Neural cell (in vitro differentiated cells): ENCODE data around the gene FAM124A.

Source experiments
- CTCF ChIP-seq: fragments of 450-650 bp; IDR thresholded peaks from 2 replicates; pipeline ENCODE4 v1.5.1; 2014; ENCODE audit warnings: antibody characterized with exemption, mild to moderate bottlenecking, moderate library complexity; ENCODE audit not compliant: poor library complexity, severe bottlenecking
- EP300 ChIP-seq: fragments of 450-650 bp; conservative IDR thresholded peaks from 2 replicates; pipeline ENCODE4 v1.6.1; 2014; ENCODE audit warnings: antibody characterized with exemption, mild to moderate bottlenecking, moderate library complexity; ENCODE audit not compliant: poor library complexity, severe bottlenecking
- EZH2 ChIP-seq: fragments of 200-600, 300-800 bp; shearing (Covaris generic), sonication (generic); IDR thresholded peaks from 2 replicates; pipeline ENCODE4 v1.6.1; 2014; ENCODE audit warnings: antibody characterized with exemption, low read length, borderline replicate concordance, mild to moderate bottlenecking; ENCODE audit not compliant: insufficient read depth, poor library complexity, severe bottlenecking
- POLR2AphosphoS5 ChIP-seq: IDR thresholded peaks from 2 replicates; pipeline ENCODE4 v1.6.1; 2012
- RAD21 ChIP-seq: fragments of 450-650 bp; conservative IDR thresholded peaks from 2 replicates; pipeline ENCODE4 v1.6.1; 2014; ENCODE audit warnings: antibody characterized with exemption, mild to moderate bottlenecking, moderate library complexity
- SMC3 ChIP-seq: fragments of 450-650 bp; conservative IDR thresholded peaks from 2 replicates; pipeline ENCODE4 v1.6.1; 2014; ENCODE audit warnings: antibody characterized with exemption, mild to moderate bottlenecking, moderate library complexity; ENCODE audit not compliant: poor library complexity
- TAF1 ChIP-seq: IDR thresholded peaks from 2 replicates; pipeline ENCODE4 v1.6.1; 2012; ENCODE audit warnings: low read depth
- TF ChIP-seq, protein P1 (sequence below): IDR thresholded peaks from 2 replicates; pipeline ENCODE4 v1.6.1; 2012; ENCODE audit warnings: borderline replicate concordance

DNA sequence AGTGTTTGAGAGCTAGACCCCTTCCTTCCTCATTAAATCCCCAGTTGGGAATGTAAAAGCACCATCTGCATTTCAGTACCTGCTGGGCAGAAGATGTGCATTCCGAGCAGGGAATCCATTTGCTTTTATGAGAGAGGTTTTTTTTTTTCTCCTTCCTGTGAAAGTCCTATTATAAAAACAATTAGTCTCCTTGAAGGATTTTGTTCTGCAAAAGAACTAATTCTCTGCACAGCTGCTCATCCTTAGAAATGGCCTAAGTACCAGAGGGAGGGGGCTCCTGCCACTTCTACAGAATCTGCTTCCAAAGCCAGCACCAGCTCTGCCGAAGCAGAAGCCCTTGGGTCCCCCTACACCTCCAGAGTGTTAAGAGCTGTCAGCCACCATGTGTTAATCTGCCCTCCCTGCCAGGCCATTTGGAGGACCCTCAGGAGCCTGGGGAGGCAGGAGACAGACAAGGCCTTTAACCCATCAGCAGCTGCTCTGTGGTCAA lies 80.9 kb downstream of the FAM124A start:
- TF ChIP-seq EP300 (peak; percentile 10), CTCF (no peak), TAF1 (no peak), RAD21 (no peak), EZH2 (no peak), POLR2AphosphoS5 (no peak), SMC3 (no peak)
- TF ChIP-seq, protein P1, sequence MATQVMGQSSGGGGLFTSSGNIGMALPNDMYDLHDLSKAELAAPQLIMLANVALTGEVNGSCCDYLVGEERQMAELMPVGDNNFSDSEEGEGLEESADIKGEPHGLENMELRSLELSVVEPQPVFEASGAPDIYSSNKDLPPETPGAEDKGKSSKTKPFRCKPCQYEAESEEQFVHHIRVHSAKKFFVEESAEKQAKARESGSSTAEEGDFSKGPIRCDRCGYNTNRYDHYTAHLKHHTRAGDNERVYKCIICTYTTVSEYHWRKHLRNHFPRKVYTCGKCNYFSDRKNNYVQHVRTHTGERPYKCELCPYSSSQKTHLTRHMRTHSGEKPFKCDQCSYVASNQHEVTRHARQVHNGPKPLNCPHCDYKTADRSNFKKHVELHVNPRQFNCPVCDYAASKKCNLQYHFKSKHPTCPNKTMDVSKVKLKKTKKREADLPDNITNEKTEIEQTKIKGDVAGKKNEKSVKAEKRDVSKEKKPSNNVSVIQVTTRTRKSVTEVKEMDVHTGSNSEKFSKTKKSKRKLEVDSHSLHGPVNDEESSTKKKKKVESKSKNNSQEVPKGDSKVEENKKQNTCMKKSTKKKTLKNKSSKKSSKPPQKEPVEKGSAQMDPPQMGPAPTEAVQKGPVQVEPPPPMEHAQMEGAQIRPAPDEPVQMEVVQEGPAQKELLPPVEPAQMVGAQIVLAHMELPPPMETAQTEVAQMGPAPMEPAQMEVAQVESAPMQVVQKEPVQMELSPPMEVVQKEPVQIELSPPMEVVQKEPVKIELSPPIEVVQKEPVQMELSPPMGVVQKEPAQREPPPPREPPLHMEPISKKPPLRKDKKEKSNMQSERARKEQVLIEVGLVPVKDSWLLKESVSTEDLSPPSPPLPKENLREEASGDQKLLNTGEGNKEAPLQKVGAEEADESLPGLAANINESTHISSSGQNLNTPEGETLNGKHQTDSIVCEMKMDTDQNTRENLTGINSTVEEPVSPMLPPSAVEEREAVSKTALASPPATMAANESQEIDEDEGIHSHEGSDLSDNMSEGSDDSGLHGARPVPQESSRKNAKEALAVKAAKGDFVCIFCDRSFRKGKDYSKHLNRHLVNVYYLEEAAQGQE: no peak
